Breast epithelium (tissue), 4 donors: ENCODE data around the gene PRLR. TPM values are rescaled to one million over a fixed set of nuclear protein-coding genes. Genes with fewer than 3 reads are reported as not detected.
"Not testable (repeated sequence)": the region's sequence is repeated elsewhere in the genome, so short reads cannot be mapped to it uniquely, and the experiment has no call there.

ENCODE experiments used
- DNase-seq, 2 donors: peaks; one replicate each; pipeline ENCODE4 v3.0.0-alpha.2; 2019; ENCODE audit warnings: low spot score in 2 of 2
- H3K27ac ChIP-seq, 2 donors: fragments of 200-600 bp; sonication (generic) in 1 of 2; one replicate each; pipeline ENCODE4 v1.5.1; 2016 to 2019; ENCODE audit warnings: mild to moderate bottlenecking in 1 of 2
- H3K27me3 ChIP-seq, 2 donors: fragments of 200-600 bp; sonication (generic) in 1 of 2; one replicate each; pipeline versions ENCODE4 v1.5.1 to v1.6.0; 2017 to 2019; ENCODE audit warnings: control low read depth in 1 of 2, mild to moderate bottlenecking in 1 of 2
- H3K36me3 ChIP-seq: fragments of 200-600 bp; one replicate; pipeline ENCODE4 v1.5.1; 2019
- H3K4me1 ChIP-seq, 2 donors: fragments of 200-600 bp; sonication (generic); one replicate each; pipeline ENCODE4 v1.5.1; 2016 to 2019; ENCODE audit warnings: control low read depth in 1 of 2
- H3K4me3 ChIP-seq, 3 donors: fragments of 200-600 bp; sonication (generic); 1 replicate in 2 of 3; 2 replicates in 1 of 3; pipeline ENCODE4 v1.5.1; 2016 to 2019; ENCODE audit warnings: mild to moderate bottlenecking in 3 of 3, moderate library complexity in 2 of 3
- H3K9me3 ChIP-seq, 2 donors: fragments of 200-600 bp; sonication (generic) in 1 of 2; one replicate each; pipeline ENCODE4 v1.5.1; 2016 to 2019; ENCODE audit warnings: control low read depth in 1 of 2
- CTCF ChIP-seq, 3 donors: fragments of 450-650 bp; IDR thresholded peaks; one replicate each; pipeline ENCODE4 v1.5.1; 2016 to 2017; ENCODE audit warnings: antibody characterized with exemption in 3 of 3, mild to moderate bottlenecking in 3 of 3, moderate library complexity in 3 of 3
- POLR2A ChIP-seq: fragments of 450-650 bp; IDR thresholded peaks from one replicate; pipeline ENCODE4 v1.6.1; 2016; ENCODE audit warnings: antibody characterized with exemption, mild to moderate bottlenecking, moderate library complexity
- POLR2AphosphoS5 ChIP-seq, 3 donors: sonication (generic); formaldehyde crosslinking; IDR thresholded peaks; one replicate each; pipeline ENCODE4 v1.6.1; 2017; ENCODE audit warnings: antibody characterized with exemption in 3 of 3
- intact Hi-C: fragments of 100-400 bp; cut with DNase I; formaldehyde crosslinking; loops from one replicate; pipeline ENCODE4 v1.15.1; 2023; ENCODE audit warnings: low total_unique reads
- total RNA-seq, 3 donors: library from RNA; depleted of rRNA; stranded (reverse); fragments of >200 nt; gene quantifications; one replicate each; pipeline ENCODE4 v1.1.0, GENCODE V29; 2016

The PRLR gene
- total RNA-seq, 3 donors from 2014 or later: 2.6 to 78.0 (median 28.8) TPM

GRCh38 chr5:35112300-35112699 lies 118.0 kb downstream of the PRLR start:
- H3K4me3 ChIP-seq: no peak overlapping the region
- DNase-seq: no peak
- H3K27me3 ChIP-seq: no peaks in the 10 kb centered on the region
- H3K4me1 ChIP-seq: no peaks in the 10 kb centered on the region
- no peaks in the 10 kb centered on the region for H3K36me3 ChIP-seq
- no peak for TF ChIP-seq POLR2A
- no peak for TF ChIP-seq CTCF (IDR thresholded peaks at IDR 0.05)
- TF ChIP-seq POLR2AphosphoS5 (IDR thresholded peaks at IDR 0.05): no peak
- intact Hi-C loops: no loop called here
- no peaks in the 10 kb centered on the region for H3K9me3 ChIP-seq
- H3K27ac ChIP-seq: no peak overlapping the region

- DNase-seq, H3K4me1 ChIP-seq, H3K9me3 ChIP-seq, intact Hi-C loops, H3K27me3 ChIP-seq, H3K27ac ChIP-seq, H3K36me3 ChIP-seq, H3K4me3 ChIP-seq: not testable (repeated sequence)
These were observed 125.7 kb downstream of the PRLR start for GRCh38 chr5:35104550-35104949.

- no peak overlapping the region for H3K27ac ChIP-seq
- intact Hi-C loops: no loop called here
These were observed 126.5 kb downstream of the PRLR start for GRCh38 chr5:35103637-35104299.

GRCh38 chr5:35101720-35102119 lies 128.6 kb downstream of the PRLR start:
- H3K27me3 ChIP-seq, intact Hi-C loops, H3K4me1 ChIP-seq, H3K4me3 ChIP-seq, H3K9me3 ChIP-seq, H3K27ac ChIP-seq, H3K36me3 ChIP-seq, DNase-seq: not testable (repeated sequence)

More at GRCh38 chr5:35103637-35104299, 126.5 kb downstream of the PRLR start:
- no peak for DNase-seq
- no peak for TF ChIP-seq POLR2AphosphoS5 (IDR thresholded peaks at IDR 0.05)
- no peak for TF ChIP-seq CTCF (IDR thresholded peaks at IDR 0.05)
- no peak for TF ChIP-seq POLR2A
- no peaks in the 10 kb centered on the region for H3K36me3 ChIP-seq
- no peaks in the 10 kb centered on the region for H3K4me1 ChIP-seq
- H3K4me3 ChIP-seq: no peak overlapping the region
- H3K9me3 ChIP-seq: no peaks in the 10 kb centered on the region
- no peaks in the 10 kb centered on the region for H3K27me3 ChIP-seq

GRCh38 chr5:35101016-35101415 lies 129.3 kb downstream of the PRLR start:
- no peaks in the 10 kb centered on the region for H3K9me3 ChIP-seq
- H3K4me1 ChIP-seq: no peaks in the 10 kb centered on the region
- no peaks in the 10 kb centered on the region for H3K36me3 ChIP-seq
- H3K27ac ChIP-seq: no peak overlapping the region
- TF ChIP-seq POLR2A: no peak
- no peak for TF ChIP-seq POLR2AphosphoS5 (IDR thresholded peaks at IDR 0.05)
- no peak for TF ChIP-seq CTCF (IDR thresholded peaks at IDR 0.05)
- no peak for DNase-seq
- H3K4me3 ChIP-seq: no peak overlapping the region
- intact Hi-C loops: no loop called here
- no peaks in the 10 kb centered on the region for H3K27me3 ChIP-seq

- H3K4me1 ChIP-seq: no peaks in the 10 kb centered on the region
- TF ChIP-seq POLR2AphosphoS5 (IDR thresholded peaks at IDR 0.05) (no peak), CTCF (IDR thresholded peaks at IDR 0.05) (no peak), POLR2A (no peak)
- H3K27ac ChIP-seq: no peak overlapping the region
- no peaks in the 10 kb centered on the region for H3K27me3 ChIP-seq
- intact Hi-C loops: no loop called here
- no peak overlapping the region for H3K4me3 ChIP-seq
- DNase-seq: no peak
- no peaks in the 10 kb centered on the region for H3K9me3 ChIP-seq
- H3K36me3 ChIP-seq: no peaks in the 10 kb centered on the region
These were observed 132.1 kb downstream of the PRLR start for GRCh38 chr5:35098214-35098613.
